K562 (cell line): ENCODE results near the gene BCR.

Experiments used
- CREB1 ChIP-seq, 2 experiments: sonication (generic) in 1 of 2; formaldehyde crosslinking in 1 of 2; IDR thresholded peaks; 2 replicates each; pipeline versions ENCODE4 v1.6.1 to v1.8.0; 2012 to 2022; ENCODE audit warnings: inconsistent platforms in 1 of 2, mild to moderate bottlenecking in 1 of 2, missing genetic modification reagents in 1 of 2, moderate library complexity in 1 of 2
- EZH2 ChIP-seq: IDR thresholded peaks from 2 replicates; pipeline ENCODE4 v1.6.1; 2012; ENCODE audit warnings: low read depth, mild to moderate bottlenecking, inconsistent platforms, low read length, borderline replicate concordance
- HDAC6 ChIP-seq: IDR thresholded peaks from 2 replicates; pipeline ENCODE4 v1.6.1; 2012; ENCODE audit warnings: low read depth, mild to moderate bottlenecking, control low read depth, inconsistent platforms, low read length, moderate library complexity
- HMG20B ChIP-seq: fragments of 250-450 bp; sonication (Bioruptor Pico); IDR thresholded peaks from 2 replicates; pipeline ENCODE4 v1.5.0; 2021; ENCODE audit warnings: mild to moderate bottlenecking
- NRF1 ChIP-seq, 2 experiments: fragments of 450-650 bp; IDR thresholded peaks in 1 of 2; conservative IDR thresholded peaks in 1 of 2; 2 replicates each; pipeline ENCODE4 v1.6.1; 2014; ENCODE audit warnings: mild to moderate bottlenecking in 2 of 2
- PHB2 ChIP-seq: fragments of 450-650 bp; IDR thresholded peaks from 2 replicates; pipeline ENCODE4 v1.6.1; 2017; ENCODE audit warnings: low read depth
- TCF7 ChIP-seq: sonication (generic); IDR thresholded peaks from 2 replicates; pipeline ENCODE4 v1.6.1; 2016; ENCODE audit warnings: antibody characterized with exemption, borderline replicate concordance
- U2AF1 ChIP-seq: fragments of 200-400 bp; formaldehyde crosslinking; optimal IDR thresholded peaks from 2 replicates; pipeline ENCODE3; 2017; ENCODE audit warnings: mild to moderate bottlenecking, low read depth, low read length, moderate library complexity
- ZNF146 ChIP-seq: IDR thresholded peaks from one replicate; pipeline ENCODE4 v1.6.1; 2018; ENCODE audit warnings: missing compliant biosample characterization; ENCODE audit not compliant: unreplicated experiment
- ZNF668 ChIP-seq: fragments of 250-450 bp; sonication (Bioruptor Pico); IDR thresholded peaks from 2 replicates; pipeline ENCODE4 v1.8.0; 2022; ENCODE audit warnings: mild to moderate bottlenecking, inconsistent platforms
- TF ChIP-seq, protein P1 (sequence below): fragments of 250-450 bp; sonication (Bioruptor Pico); IDR thresholded peaks from 2 replicates; pipeline ENCODE4 v1.5.0; 2020; ENCODE audit warnings: mild to moderate bottlenecking
- TF ChIP-seq, protein P2 (sequence below), 3 experiments: IDR thresholded peaks in 2 of 3; conservative IDR thresholded peaks in 1 of 3; 2 replicates each; pipeline ENCODE4 v1.5.1; 2011 to 2012; ENCODE audit warnings: low read length in 3 of 3, mild to moderate bottlenecking in 3 of 3, control low read depth in 2 of 3, improper control_type of control experiment in 1 of 3, inconsistent platforms in 1 of 3, low read depth in 1 of 3, mixed read lengths in 1 of 3, moderate library complexity in 1 of 3; ENCODE audit not compliant: insufficient read depth in 2 of 3

DNA sequence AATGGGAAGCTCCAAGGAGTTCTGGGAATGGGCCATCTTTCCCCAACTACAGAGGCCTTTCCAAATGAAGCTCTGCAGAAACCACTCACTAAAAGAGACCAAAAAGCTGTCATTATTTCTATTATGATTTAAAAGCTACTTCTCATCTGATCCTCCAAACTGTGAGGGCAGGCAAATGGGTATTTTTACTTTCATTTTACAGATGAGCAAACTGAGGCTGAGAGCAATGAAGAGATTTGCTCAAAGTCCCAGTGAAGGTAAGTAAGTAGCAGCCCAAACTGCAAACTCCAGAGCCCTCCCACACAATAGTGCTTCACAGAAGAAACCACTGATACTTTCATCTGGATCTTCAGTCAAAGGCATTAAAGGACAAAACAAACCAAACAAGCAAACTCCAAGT is 39.9 kb upstream of the BCR start:
- TF ChIP-seq, protein P1, sequence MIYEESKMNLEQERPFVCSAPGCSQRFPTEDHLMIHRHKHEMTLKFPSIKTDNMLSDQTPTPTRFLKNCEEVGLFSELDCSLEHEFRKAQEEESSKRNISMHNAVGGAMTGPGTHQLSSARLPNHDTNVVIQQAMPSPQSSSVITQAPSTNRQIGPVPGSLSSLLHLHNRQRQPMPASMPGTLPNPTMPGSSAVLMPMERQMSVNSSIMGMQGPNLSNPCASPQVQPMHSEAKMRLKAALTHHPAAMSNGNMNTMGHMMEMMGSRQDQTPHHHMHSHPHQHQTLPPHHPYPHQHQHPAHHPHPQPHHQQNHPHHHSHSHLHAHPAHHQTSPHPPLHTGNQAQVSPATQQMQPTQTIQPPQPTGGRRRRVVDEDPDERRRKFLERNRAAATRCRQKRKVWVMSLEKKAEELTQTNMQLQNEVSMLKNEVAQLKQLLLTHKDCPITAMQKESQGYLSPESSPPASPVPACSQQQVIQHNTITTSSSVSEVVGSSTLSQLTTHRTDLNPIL (CRISPR knock-in tag), result no peak
- TF ChIP-seq ZNF668 (CRISPR knock-in tag) (no peak), ZNF146 (CRISPR knock-in tag) (no peak), TCF7 (no peak), EZH2 (no peak), HMG20B (no peak), HDAC6 (no peak), CREB1 (IDR thresholded peaks at IDR 0.05) (no peak), CREB1 (CRISPR knock-in tag; IDR thresholded peaks at IDR 0.05) (no peak), U2AF1 (no peak), NRF1 (conservative IDR thresholded peaks at IDR 0.05 in 1 of 2, IDR thresholded peaks at IDR 0.05 in 1 of 2) (no peak), PHB2 (no peak)
- TF ChIP-seq, protein P2, sequence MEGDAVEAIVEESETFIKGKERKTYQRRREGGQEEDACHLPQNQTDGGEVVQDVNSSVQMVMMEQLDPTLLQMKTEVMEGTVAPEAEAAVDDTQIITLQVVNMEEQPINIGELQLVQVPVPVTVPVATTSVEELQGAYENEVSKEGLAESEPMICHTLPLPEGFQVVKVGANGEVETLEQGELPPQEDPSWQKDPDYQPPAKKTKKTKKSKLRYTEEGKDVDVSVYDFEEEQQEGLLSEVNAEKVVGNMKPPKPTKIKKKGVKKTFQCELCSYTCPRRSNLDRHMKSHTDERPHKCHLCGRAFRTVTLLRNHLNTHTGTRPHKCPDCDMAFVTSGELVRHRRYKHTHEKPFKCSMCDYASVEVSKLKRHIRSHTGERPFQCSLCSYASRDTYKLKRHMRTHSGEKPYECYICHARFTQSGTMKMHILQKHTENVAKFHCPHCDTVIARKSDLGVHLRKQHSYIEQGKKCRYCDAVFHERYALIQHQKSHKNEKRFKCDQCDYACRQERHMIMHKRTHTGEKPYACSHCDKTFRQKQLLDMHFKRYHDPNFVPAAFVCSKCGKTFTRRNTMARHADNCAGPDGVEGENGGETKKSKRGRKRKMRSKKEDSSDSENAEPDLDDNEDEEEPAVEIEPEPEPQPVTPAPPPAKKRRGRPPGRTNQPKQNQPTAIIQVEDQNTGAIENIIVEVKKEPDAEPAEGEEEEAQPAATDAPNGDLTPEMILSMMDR (IDR thresholded peaks at IDR 0.05 in 2 of 3, conservative IDR thresholded peaks at IDR 0.05 in 1 of 3; ENCODE audit: insufficient read depth in 2 of 3, low read depth in 1 of 3, low read length in 3 of 3), result no peak
